Mesenchymal stem cell (in vitro differentiated cells and primary cell): ENCODE results near the gene POTEC. TPM values are rescaled to one million over a fixed set of nuclear protein-coding genes. Genes with fewer than 3 reads are reported as not detected.
"Not testable (repeated sequence)": the region's sequence is repeated elsewhere in the genome, so short reads cannot be mapped to it uniquely, and the experiment has no call there.

Source experiments
- DNase-seq: peaks from one replicate; pipeline ENCODE4 v3.0.0-alpha.2; 2013
- H2AFZ ChIP-seq: one replicate; pipeline ENCODE4 v1.6.1; 2013; ENCODE audit warnings: low read depth, mild to moderate bottlenecking, control low read depth, inconsistent platforms, low read length, moderate library complexity
- H2AK5ac ChIP-seq: 2 replicates; pipeline ENCODE4 v1.6.1; 2013; ENCODE audit warnings: low read length, moderate library complexity, mild to moderate bottlenecking, inconsistent platforms; ENCODE audit not compliant: severe bottlenecking
- H2BK120ac ChIP-seq: one replicate; pipeline ENCODE4 v1.6.1; 2013; ENCODE audit warnings: low read depth, mild to moderate bottlenecking, inconsistent platforms, low read length, moderate library complexity
- H2BK12ac ChIP-seq, 2 experiments: one replicate each; pipeline ENCODE4 v1.6.1; 2013; ENCODE audit warnings: inconsistent platforms in 2 of 2, low read length in 2 of 2, mild to moderate bottlenecking in 2 of 2, moderate library complexity in 2 of 2, control low read depth in 1 of 2
- H2BK15ac ChIP-seq: one replicate; pipeline ENCODE4 v1.6.1; 2013; ENCODE audit warnings: mild to moderate bottlenecking, low read depth, inconsistent platforms; ENCODE audit not compliant: poor library complexity, severe bottlenecking
- H2BK5ac ChIP-seq: 2 replicates; pipeline ENCODE4 v1.6.1; 2013; ENCODE audit warnings: low read depth, mild to moderate bottlenecking, low read length, control low read depth, inconsistent platforms; ENCODE audit not compliant: poor library complexity, severe bottlenecking
- H3K14ac ChIP-seq, 2 experiments: one replicate each; pipeline ENCODE4 v1.6.1; 2013; ENCODE audit warnings: inconsistent platforms in 2 of 2, low read length in 2 of 2, control low read depth in 1 of 2, mild to moderate bottlenecking in 1 of 2, moderate library complexity in 1 of 2
- H3K18ac ChIP-seq, 2 experiments: one replicate each; pipeline ENCODE4 v1.6.1; 2013; ENCODE audit warnings: inconsistent platforms in 2 of 2, low read length in 2 of 2, control low read depth in 1 of 2, low read depth in 1 of 2, mild to moderate bottlenecking in 1 of 2
- H3K23ac ChIP-seq, 2 experiments: one replicate each; pipeline ENCODE4 v1.6.1; 2013; ENCODE audit warnings: inconsistent platforms in 2 of 2, low read length in 2 of 2, mild to moderate bottlenecking in 2 of 2, moderate library complexity in 2 of 2, control low read depth in 1 of 2
- H3K27ac ChIP-seq: 2 replicates; pipeline ENCODE4 v1.5.1; 2013; ENCODE audit warnings: mild to moderate bottlenecking, moderate library complexity, low read length, control low read depth, inconsistent platforms; ENCODE audit not compliant: poor library complexity, severe bottlenecking
- H3K27me3 ChIP-seq, 2 experiments: 2 replicates each; pipeline versions ENCODE4 v1.6.1 to v1.7.0; 2013; ENCODE audit warnings: low read length in 2 of 2, mild to moderate bottlenecking in 2 of 2, moderate library complexity in 2 of 2, control low read depth in 1 of 2, inconsistent platforms in 1 of 2; ENCODE audit not compliant: control insufficient read depth in 1 of 2, insufficient read depth in 1 of 2
- H3K36me3 ChIP-seq, 2 experiments: 2 replicates each; pipeline versions ENCODE4 v1.6.1 to v1.7.0; 2013; ENCODE audit warnings: low read length in 2 of 2, control low read depth in 1 of 2, inconsistent platforms in 1 of 2, low read depth in 1 of 2, mild to moderate bottlenecking in 1 of 2; ENCODE audit not compliant: insufficient read depth in 2 of 2, control insufficient read depth in 1 of 2
- H3K4ac ChIP-seq, 2 experiments: one replicate each; pipeline ENCODE4 v1.6.1; 2013; ENCODE audit warnings: inconsistent platforms in 2 of 2, low read length in 2 of 2, mild to moderate bottlenecking in 2 of 2, moderate library complexity in 2 of 2, control low read depth in 1 of 2, low read depth in 1 of 2
- H3K4me1 ChIP-seq: 2 replicates; pipeline ENCODE4 v1.6.1; 2013; ENCODE audit warnings: low read depth, low read length, control low read depth; ENCODE audit not compliant: control insufficient read depth, insufficient read depth
- H3K4me2 ChIP-seq: 2 replicates; pipeline ENCODE4 v1.6.1; 2013; ENCODE audit warnings: low read length, mild to moderate bottlenecking, inconsistent platforms; ENCODE audit not compliant: poor library complexity, severe bottlenecking
- H3K4me3 ChIP-seq, 2 experiments: 2 replicates each; pipeline versions ENCODE4 v1.5.1 to v1.7.0; 2013; ENCODE audit warnings: low read length in 2 of 2, mild to moderate bottlenecking in 2 of 2, control low read depth in 1 of 2, low read depth in 1 of 2; ENCODE audit not compliant: insufficient read depth in 1 of 2
- H3K79me1 ChIP-seq: replicated peaks from 2 replicates; pipeline ENCODE4 v1.6.1; 2013; ENCODE audit warnings: mild to moderate bottlenecking, control low read depth, low read length, inconsistent platforms; ENCODE audit not compliant: poor library complexity, severe bottlenecking
- H3K9ac ChIP-seq: 2 replicates; pipeline ENCODE4 v1.7.0; 2013; ENCODE audit warnings: mild to moderate bottlenecking, low read length, moderate library complexity
- H3K9me3 ChIP-seq: 2 replicates; pipeline ENCODE4 v1.7.0; 2013; ENCODE audit warnings: mild to moderate bottlenecking, low read length; ENCODE audit not compliant: control insufficient read depth
- H4K8ac ChIP-seq: one replicate; pipeline ENCODE4 v1.6.1; 2013; ENCODE audit warnings: inconsistent platforms, mild to moderate bottlenecking, low read length, moderate library complexity
- H4K91ac ChIP-seq: one replicate; pipeline ENCODE4 v1.6.1; 2013; ENCODE audit warnings: mild to moderate bottlenecking, low read length, inconsistent platforms
- WGBS: methylation state at CpG from one replicate; pipeline ENCODE4 v1.1.7; 2013; ENCODE audit warnings: mixed read lengths; 5-methylcytosine and 5-hydroxymethylcytosine counted together
- polyA plus RNA-seq, 2 experiments: library from polyadenylated mRNA; stranded (reverse); fragments of 200-250 nt; gene quantifications; one replicate each; pipeline ENCODE4 v1.2.3, GENCODE V29; 2013

The POTEC gene
- not detected for polyA plus RNA-seq (2013, experiment 1 of 2)
- polyA plus RNA-seq (2013, experiment 2 of 2), result not detected

DNA sequence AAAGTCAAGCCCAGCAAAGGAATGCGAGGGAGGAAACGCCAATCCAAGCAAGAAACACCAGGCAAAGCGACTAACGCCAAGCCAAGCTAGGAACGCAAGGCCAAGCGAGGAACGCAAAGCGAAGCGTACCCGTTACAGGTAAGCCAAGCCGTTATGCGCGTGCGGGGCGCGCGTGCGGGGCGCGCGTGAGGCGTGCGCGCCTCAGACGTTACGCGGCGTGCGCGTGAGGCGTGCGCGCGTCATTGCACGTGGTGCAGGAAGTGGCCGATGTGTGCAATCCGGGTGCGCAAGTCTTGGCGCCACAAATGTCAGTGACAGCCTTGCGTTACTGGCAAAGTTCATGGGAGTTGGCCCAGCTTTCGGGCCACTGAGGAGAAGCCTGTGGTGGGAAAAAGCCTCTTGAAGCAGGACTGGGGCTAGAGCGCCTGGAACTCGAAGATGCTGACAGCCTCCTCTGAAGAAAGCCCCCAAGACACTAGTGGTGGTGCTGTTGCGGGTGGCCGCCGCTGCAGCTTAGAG, at the start of gene POTEC:
Gene POTEC (minus strand): TSS at position 155 of the 519 bp plus-strand sequence. CDS start 454 bp downstream, outside the sequence.
- H2AFZ ChIP-seq, H3K79me1 ChIP-seq, H3K14ac ChIP-seq, H3K27ac ChIP-seq, H2BK5ac ChIP-seq, H3K4ac ChIP-seq, H2BK120ac ChIP-seq, H2BK12ac ChIP-seq, H3K9ac ChIP-seq, DNase-seq, H3K4me3 ChIP-seq, H3K23ac ChIP-seq, H3K27me3 ChIP-seq, H3K9me3 ChIP-seq, H3K4me1 ChIP-seq, H2AK5ac ChIP-seq, H4K91ac ChIP-seq, H4K8ac ChIP-seq, H2BK15ac ChIP-seq, H3K4me2 ChIP-seq, H3K36me3 ChIP-seq, H3K18ac ChIP-seq: not testable (repeated sequence)
- WGBS, result 96% methylated on average over 26 of the region's 46 CpGs

DNA sequence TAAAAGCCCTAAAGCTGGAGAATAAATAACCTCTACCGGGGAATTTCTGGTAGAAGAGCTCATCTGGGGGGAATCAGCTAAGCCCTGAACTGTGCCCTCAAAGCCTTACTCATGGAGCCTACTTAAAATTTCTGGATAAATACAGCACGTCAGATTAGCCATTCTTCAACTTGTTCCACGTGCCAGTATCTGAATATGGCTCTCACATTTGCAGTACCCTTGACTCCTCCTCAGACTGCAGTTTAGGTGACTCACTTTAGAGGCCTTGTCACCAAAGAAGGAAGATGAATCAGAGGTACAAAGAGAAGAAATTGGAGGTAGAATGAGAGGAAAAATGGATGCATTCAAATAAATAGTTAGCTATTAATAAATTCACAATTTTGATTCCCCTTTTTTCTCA, 34.6 kb upstream of the POTEC start:
- Histone ChIP-seq H3K27me3 (no peaks in the 10 kb centered on the region), H3K9ac (no peak overlapping the region), H3K14ac (no peak overlapping the region), H3K27ac (no peak overlapping the region), H3K23ac (no peak overlapping the region), H3K18ac (no peak overlapping the region), H2BK12ac (no peak overlapping the region), H3K4me2 (no peak overlapping the region), H4K8ac (no peak overlapping the region), H3K4ac (no peak overlapping the region), H4K91ac (no peak overlapping the region), H2AFZ (no peak overlapping the region), H3K4me3 (no peak overlapping the region), H3K9me3 (no peaks in the 10 kb centered on the region), H2BK15ac (no peak overlapping the region), H3K4me1 (no peaks in the 10 kb centered on the region), H2BK120ac (no peak overlapping the region), H3K36me3 (no peaks in the 10 kb centered on the region), H3K79me1 (no peaks in the 10 kb centered on the region), H2BK5ac (no peak overlapping the region), H2AK5ac (no peak overlapping the region)
- DNase-seq, result no peak
- 38% methylated on average over 3 of the region's 3 CpGs for WGBS

DNA sequence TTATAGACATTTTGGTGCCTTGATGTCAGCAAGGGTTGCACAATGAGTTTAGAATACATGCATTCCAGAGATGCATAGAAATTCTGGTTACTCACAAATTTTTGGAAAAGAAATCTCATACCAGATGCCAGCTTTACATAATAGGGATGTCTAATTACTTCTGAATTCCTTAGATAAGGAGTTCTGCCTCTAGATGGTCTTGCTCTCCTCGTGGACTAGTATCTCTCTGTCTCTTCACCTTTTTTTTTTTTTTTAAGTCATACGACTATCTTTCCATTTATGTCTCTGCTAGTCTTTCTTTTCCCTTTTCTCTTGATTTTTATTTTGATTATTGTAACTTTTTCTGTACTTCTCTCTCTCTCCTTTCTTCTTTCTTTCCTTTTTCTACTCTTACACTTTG, 16.1 kb upstream of the POTEC start:
- not testable (repeated sequence) for H2BK15ac ChIP-seq, H3K79me1 ChIP-seq, H3K18ac ChIP-seq, H3K4ac ChIP-seq, H3K36me3 ChIP-seq, H2BK5ac ChIP-seq, H4K8ac ChIP-seq, H4K91ac ChIP-seq, H2AFZ ChIP-seq, H2BK120ac ChIP-seq, H2BK12ac ChIP-seq, H3K9me3 ChIP-seq, H3K27ac ChIP-seq, H3K23ac ChIP-seq, H3K9ac ChIP-seq, H3K4me3 ChIP-seq, DNase-seq, H3K27me3 ChIP-seq, H2AK5ac ChIP-seq, H3K14ac ChIP-seq, H3K4me1 ChIP-seq, H3K4me2 ChIP-seq
- WGBS, result no CpG with 5 or more reads among the region's 2 CpGs

DNA sequence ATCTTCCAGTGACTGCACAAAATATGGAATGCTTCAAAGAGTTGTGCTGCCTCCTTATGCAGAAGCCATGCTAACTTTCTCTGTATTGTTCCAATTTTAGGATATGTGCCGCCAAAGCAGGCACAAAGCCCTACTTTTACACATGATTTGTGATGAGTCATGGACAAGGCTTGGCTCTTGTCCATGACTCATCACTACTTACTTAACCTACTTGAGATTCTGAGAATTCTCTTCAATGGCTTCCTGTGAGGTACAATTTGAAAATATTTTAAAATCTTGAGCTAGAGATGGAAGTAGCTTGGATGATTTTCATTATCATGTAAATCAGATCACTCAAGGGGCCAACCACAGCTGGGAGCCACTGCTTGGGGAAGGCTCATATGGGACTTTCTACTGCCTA, 11.7 kb downstream of the POTEC start:
- not testable (repeated sequence) for H3K27me3 ChIP-seq, H3K4me1 ChIP-seq, H3K18ac ChIP-seq, H3K14ac ChIP-seq, H2AK5ac ChIP-seq, H2BK120ac ChIP-seq, H3K9me3 ChIP-seq, H3K4me2 ChIP-seq, H3K36me3 ChIP-seq, H3K27ac ChIP-seq, DNase-seq, H3K4me3 ChIP-seq, H4K8ac ChIP-seq, H4K91ac ChIP-seq, H3K23ac ChIP-seq, H3K79me1 ChIP-seq, H3K9ac ChIP-seq, H2AFZ ChIP-seq, H2BK12ac ChIP-seq, H2BK15ac ChIP-seq, H2BK5ac ChIP-seq, H3K4ac ChIP-seq
- no CpG with 5 or more reads among the region's 1 CpG for WGBS
